Gastroesophageal sphincter (tissue), 3 donors: ENCODE measurements around the gene PBX3.

ENCODE experiments used
- CTCF ChIP-seq, 4 experiments: fragments of 200-600 bp in 2 of 4; fragments of 450-650 bp in 2 of 4; sonication (generic) in 1 of 4; IDR thresholded peaks; one replicate each; pipeline ENCODE4 v1.5.1; 2017 to 2019; ENCODE audit warnings: antibody characterized with exemption in 4 of 4, mild to moderate bottlenecking in 2 of 4, moderate library complexity in 2 of 4
- POLR2A ChIP-seq, 2 donors: fragments of 450-650 bp; IDR thresholded peaks; one replicate each; pipeline ENCODE4 v1.6.1; 2017; ENCODE audit warnings: antibody characterized with exemption in 2 of 2, mild to moderate bottlenecking in 2 of 2, moderate library complexity in 1 of 2

- no peak for TF ChIP-seq POLR2A (IDR thresholded peaks at IDR 0.05)
- TF ChIP-seq CTCF (IDR thresholded peaks at IDR 0.05) = no peak
Observed at GRCh38 chr9:125959951-125960619, 212.9 kb downstream of the PBX3 start.
